Gastrocnemius medialis (tissue), 4 donors: ENCODE results near the gene MBD3L1. TPM values are rescaled to one million over a fixed set of nuclear protein-coding genes. Genes with fewer than 3 reads are reported as not detected.

ENCODE experiments used
- ATAC-seq, 2 donors: fragments of 150-250 bp; one replicate each; pipeline ENCODE4 v1.9.1; 2016
- DNase-seq, 2 donors: peaks; one replicate each; pipeline ENCODE4 v3.0.0-alpha.2; 2019
- H3K27ac ChIP-seq, 4 donors: fragments of 200-600 bp; sonication (generic); 1 replicate in 1 of 4; 2 replicates in 3 of 4; pipeline ENCODE4 v1.5.1; 2016 to 2018; ENCODE audit warnings: mild to moderate bottlenecking in 2 of 4, moderate library complexity in 1 of 4
- H3K27me3 ChIP-seq, 3 donors: fragments of 200-600 bp; sonication (generic) in 2 of 3; 1 replicate in 1 of 3; 2 replicates in 2 of 3; pipeline versions ENCODE4 v1.5.1 to v1.6.0; 2016 to 2019; ENCODE audit warnings: mild to moderate bottlenecking in 1 of 3, moderate library complexity in 1 of 3
- H3K36me3 ChIP-seq, 2 donors: fragments of 200-600 bp; sonication (generic) in 1 of 2; one replicate each; pipeline ENCODE4 v1.5.1; 2017 to 2018
- H3K4me1 ChIP-seq, 2 donors: fragments of 200-600 bp; sonication (generic) in 1 of 2; one replicate each; pipeline ENCODE4 v1.5.1; 2016 to 2017; ENCODE audit warnings: mild to moderate bottlenecking in 2 of 2
- H3K4me3 ChIP-seq, 4 donors: fragments of 200-600 bp; sonication (generic) in 3 of 4; 1 replicate in 1 of 4; 2 replicates in 3 of 4; pipeline ENCODE4 v1.5.1; 2016 to 2019; ENCODE audit warnings: mild to moderate bottlenecking in 2 of 4
- H3K9me3 ChIP-seq, 3 donors: fragments of 200-600 bp; sonication (generic) in 2 of 3; 1 replicate in 1 of 3; 2 replicates in 2 of 3; pipeline ENCODE4 v1.5.1; 2016 to 2019
- CTCF ChIP-seq, 5 experiments: fragments of 450-650 bp in 3 of 5; fragments of 200-600 bp in 2 of 5; sonication (generic) in 2 of 5; IDR thresholded peaks in 4 of 5; conservative IDR thresholded peaks in 1 of 5; 1 replicate in 4 of 5; 2 replicates in 1 of 5; pipeline ENCODE4 v1.5.1; 2016 to 2019; ENCODE audit warnings: antibody characterized with exemption in 5 of 5, mild to moderate bottlenecking in 3 of 5, moderate library complexity in 3 of 5
- POLR2A ChIP-seq, 2 donors: fragments of 450-650 bp; IDR thresholded peaks; one replicate each; pipeline ENCODE4 v1.6.1; 2017; ENCODE audit warnings: antibody characterized with exemption in 2 of 2, mild to moderate bottlenecking in 2 of 2, moderate library complexity in 2 of 2
- in situ Hi-C, 4 donors: fragments of 200-750 bp; cut with MboI; loops; one replicate each; pipeline versions ENCODE4 v1.15.0 to v1.8.0; 2017; ENCODE audit warnings: low sequenced_read_pairs in 4 of 4
- intact Hi-C: fragments of 100-400 bp; cut with DNase I; formaldehyde crosslinking; loops from one replicate; pipeline ENCODE4 v1.15.1; 2023; ENCODE audit warnings: low total_unique reads
- total RNA-seq, 4 donors: library from RNA; depleted of rRNA; stranded (reverse); fragments of >200 nt; gene quantifications; one replicate each; pipeline versions ENCODE4 v1.1.0 to v1.2.3, GENCODE V29; 2016

The MBD3L1 gene
- total RNA-seq, 4 donors from 2014 or later = not detected

GRCh38 chr19:8835877-8836276 is 3.7 kb downstream of the MBD3L1 start:
- Histone ChIP-seq H3K27me3 (no peaks in the 10 kb centered on the region), H3K27ac (no peak overlapping the region), H3K36me3 (no peaks in the 10 kb centered on the region), H3K4me1 (peaks cover 8% of the 10 kb centered on the region in 2 donors), H3K4me3 (no peak overlapping the region), H3K9me3 (no peaks in the 10 kb centered on the region)
- DNase-seq (no peak), ATAC-seq (no peak)
- no peak for TF ChIP-seq POLR2A (IDR thresholded peaks at IDR 0.05)
- TF ChIP-seq CTCF (IDR thresholded peaks at IDR 0.05 in 4 of 5, conservative IDR thresholded peaks at IDR 0.05 in 1 of 5) = no peak
- in situ Hi-C loops = loop anchor here in 1 of 4 donors (25.0 kb wide), 1 partner anchor 951 kb away; no protein-coding TSS in a partner anchor
- intact Hi-C loops = loop anchor here (10.0 kb wide), 2 partner anchors 511 to 891 kb away; partner anchors contain the start of genes NDUFA7, RPS28 and TIMM44

- in situ Hi-C loops = loop anchor here in 1 of 4 donors (25.0 kb wide), 1 partner anchor 947 kb away; no protein-coding TSS in a partner anchor
- ATAC-seq (no peak), DNase-seq (no peak)
- no peaks in the 10 kb centered on the region for H3K27me3 ChIP-seq
- no peaks in the 10 kb centered on the region for H3K4me1 ChIP-seq
- H3K36me3 ChIP-seq = no peaks in the 10 kb centered on the region
- no peak overlapping the region for H3K4me3 ChIP-seq
- TF ChIP-seq CTCF (IDR thresholded peaks at IDR 0.05 in 4 of 5, conservative IDR thresholded peaks at IDR 0.05 in 1 of 5) = no peak
- TF ChIP-seq POLR2A (IDR thresholded peaks at IDR 0.05) = no peak
- H3K9me3 ChIP-seq = no peaks in the 10 kb centered on the region
- intact Hi-C loops = no loop called here
- no peak overlapping the region for H3K27ac ChIP-seq
Observed at GRCh38 chr19:8840708-8841107, 8.5 kb downstream of the MBD3L1 start.

GRCh38 chr19:8846819-8847218 is 14.6 kb downstream of the MBD3L1 start:
- Histone ChIP-seq H3K4me1 (no peaks in the 10 kb centered on the region), H3K4me3 (no peak overlapping the region), H3K9me3 (no peaks in the 10 kb centered on the region), H3K27me3 (no peaks in the 10 kb centered on the region), H3K36me3 (no peaks in the 10 kb centered on the region), H3K27ac (no peak overlapping the region)
- intact Hi-C loops = no loop called here
- in situ Hi-C loops = loop anchor here in 1 of 4 donors (25.0 kb wide), 1 partner anchor 940 kb away; no protein-coding TSS in a partner anchor
- ATAC-seq (no peak), DNase-seq (no peak)
- TF ChIP-seq CTCF (IDR thresholded peaks at IDR 0.05 in 4 of 5, conservative IDR thresholded peaks at IDR 0.05 in 1 of 5) = no peak
- TF ChIP-seq POLR2A (IDR thresholded peaks at IDR 0.05) = no peak

GRCh38 chr19:8849232-8849631 is 17.1 kb downstream of the MBD3L1 start:
- H3K36me3 ChIP-seq = no peaks in the 10 kb centered on the region
- H3K4me1 ChIP-seq = no peaks in the 10 kb centered on the region
- H3K27me3 ChIP-seq = no peaks in the 10 kb centered on the region
- TF ChIP-seq POLR2A (IDR thresholded peaks at IDR 0.05) (no peak), CTCF (IDR thresholded peaks at IDR 0.05 in 4 of 5, conservative IDR thresholded peaks at IDR 0.05 in 1 of 5) (no peak)
- intact Hi-C loops = no loop called here
- no peak for ATAC-seq
- in situ Hi-C loops = loop anchor here in 1 of 4 donors (25.0 kb wide), 1 partner anchor 938 kb away; no protein-coding TSS in a partner anchor
- no peak overlapping the region for H3K4me3 ChIP-seq
- no peak overlapping the region for H3K27ac ChIP-seq
- DNase-seq = no peak
- H3K9me3 ChIP-seq = no peaks in the 10 kb centered on the region

- H3K27me3 ChIP-seq = no peaks in the 10 kb centered on the region
- no peak for TF ChIP-seq CTCF (IDR thresholded peaks at IDR 0.05 in 4 of 5, conservative IDR thresholded peaks at IDR 0.05 in 1 of 5)
- TF ChIP-seq POLR2A (IDR thresholded peaks at IDR 0.05) = no peak
- H3K27ac ChIP-seq = no peak overlapping the region
- no peak overlapping the region for H3K4me3 ChIP-seq
- DNase-seq = no peak
- in situ Hi-C loops (no loop called here), intact Hi-C loops (no loop called here)
- H3K36me3 ChIP-seq = no peaks in the 10 kb centered on the region
- H3K4me1 ChIP-seq = no peaks in the 10 kb centered on the region
- no peak for ATAC-seq
- H3K9me3 ChIP-seq = no peaks in the 10 kb centered on the region
Observed at GRCh38 chr19:8850488-8850887, 18.3 kb downstream of the MBD3L1 start.
